H9 (cell line): Measurements from ENCODE around the gene HSD11B1L. TPM values are rescaled to one million over a fixed set of nuclear protein-coding genes. Genes with fewer than 3 reads are reported as not detected.

Source experiments
- DNase-seq: peaks from one replicate; pipeline ENCODE4 v3.0.0-alpha.2; 2017
- H2AFZ ChIP-seq: one replicate; pipeline ENCODE4 v1.6.1; 2013; ENCODE audit warnings: mild to moderate bottlenecking, low read length, control low read depth, moderate library complexity
- H2AK5ac ChIP-seq: 2 replicates; pipeline ENCODE4 v1.6.1; 2013; ENCODE audit warnings: low read length, control low read depth, mixed read lengths; ENCODE audit not compliant: insufficient read length
- H2BK120ac ChIP-seq: one replicate; pipeline ENCODE4 v1.6.1; 2013; ENCODE audit warnings: low read depth, mild to moderate bottlenecking, low read length, control low read depth, inconsistent platforms; ENCODE audit not compliant: poor library complexity, severe bottlenecking
- H2BK12ac ChIP-seq: 2 replicates; pipeline ENCODE4 v1.6.1; 2013; ENCODE audit warnings: low read length, control low read depth, mixed read lengths, low read depth; ENCODE audit not compliant: insufficient read length
- H2BK15ac ChIP-seq: 2 replicates; pipeline ENCODE4 v1.6.1; 2013; ENCODE audit warnings: low read depth, low read length, control low read depth
- H2BK20ac ChIP-seq: one replicate; pipeline ENCODE4 v1.6.1; 2013; ENCODE audit warnings: low read depth, mild to moderate bottlenecking, low read length, control low read depth, inconsistent platforms; ENCODE audit not compliant: poor library complexity, severe bottlenecking
- H2BK5ac ChIP-seq: 2 replicates; pipeline ENCODE4 v1.6.1; 2013; ENCODE audit warnings: low read length, control low read depth, mixed read lengths; ENCODE audit not compliant: insufficient read length
- H3K14ac ChIP-seq: 2 replicates; pipeline ENCODE4 v1.6.1; 2013; ENCODE audit warnings: low read length, control low read depth; ENCODE audit not compliant: insufficient read depth
- H3K18ac ChIP-seq: 2 replicates; pipeline ENCODE4 v1.6.1; 2013; ENCODE audit warnings: low read depth, mild to moderate bottlenecking, mixed read lengths, low read length, control low read depth; ENCODE audit not compliant: insufficient read length
- H3K23ac ChIP-seq: 2 replicates; pipeline ENCODE4 v1.6.1; 2013; ENCODE audit warnings: low read length, control low read depth, mixed read lengths, low read depth; ENCODE audit not compliant: insufficient read length
- H3K23me2 ChIP-seq: 2 replicates; pipeline ENCODE4 v1.6.1; 2013; ENCODE audit warnings: low read depth, mild to moderate bottlenecking, mixed read lengths, low read length, control low read depth; ENCODE audit not compliant: insufficient read length, poor library complexity, severe bottlenecking
- H3K27ac ChIP-seq: 2 replicates; pipeline ENCODE4 v1.5.1; 2013; ENCODE audit warnings: low read length, control low read depth, mixed read lengths, low read depth; ENCODE audit not compliant: insufficient read length
- H3K27me3 ChIP-seq: 2 replicates; pipeline ENCODE4 v1.6.1; 2013; ENCODE audit warnings: low read length, control low read depth, inconsistent platforms; ENCODE audit not compliant: insufficient read depth
- H3K4ac ChIP-seq: 2 replicates; pipeline ENCODE4 v1.6.1; 2013; ENCODE audit warnings: low read depth, mild to moderate bottlenecking, control low read depth, inconsistent platforms, low read length, moderate library complexity
- H3K4me1 ChIP-seq: 2 replicates; pipeline ENCODE4 v1.6.1; 2013; ENCODE audit warnings: low read length, control low read depth, inconsistent platforms; ENCODE audit not compliant: insufficient read depth
- H3K4me2 ChIP-seq: 2 replicates; pipeline ENCODE4 v1.6.1; 2013; ENCODE audit warnings: low read length, control low read depth, mixed read lengths; ENCODE audit not compliant: insufficient read length, insufficient read depth
- H3K56ac ChIP-seq: 2 replicates; pipeline ENCODE4 v1.6.1; 2013; ENCODE audit warnings: low read depth, mild to moderate bottlenecking, mixed read lengths, low read length, control low read depth; ENCODE audit not compliant: insufficient read length
- H3K79me1 ChIP-seq: 2 replicates; pipeline ENCODE4 v1.6.1; 2013; ENCODE audit warnings: low read depth, mild to moderate bottlenecking, moderate library complexity, low read length, control low read depth, inconsistent platforms; ENCODE audit not compliant: insufficient read depth, poor library complexity, severe bottlenecking
- H3K79me2 ChIP-seq: 2 replicates; pipeline ENCODE4 v1.6.1; 2013; ENCODE audit warnings: low read length, control low read depth, inconsistent platforms; ENCODE audit not compliant: insufficient read depth
- H3K9ac ChIP-seq: 2 replicates; pipeline ENCODE4 v1.6.1; 2013; ENCODE audit warnings: low read length, control low read depth, mixed read lengths; ENCODE audit not compliant: insufficient read length; ENCODE audit errors: extremely low read depth
- H3K9me3 ChIP-seq: one replicate; pipeline ENCODE4 v1.6.1; 2013; ENCODE audit warnings: low read depth, low read length, inconsistent platforms; ENCODE audit not compliant: control insufficient read depth
- H3T11ph ChIP-seq: one replicate; pipeline ENCODE4 v1.6.1; 2013; ENCODE audit warnings: mild to moderate bottlenecking, low read length, control low read depth, inconsistent platforms
- H4K20me1 ChIP-seq: one replicate; pipeline ENCODE4 v1.6.1; 2013; ENCODE audit not compliant: control insufficient read depth, insufficient read length, insufficient read depth
- H4K5ac ChIP-seq: 2 replicates; pipeline ENCODE4 v1.6.1; 2013; ENCODE audit warnings: low read depth, mild to moderate bottlenecking, mixed read lengths, low read length, control low read depth; ENCODE audit not compliant: insufficient read length
- H4K8ac ChIP-seq: replicated peaks from 2 replicates; pipeline ENCODE4 v1.6.1; 2013; ENCODE audit warnings: low read length, control low read depth, mixed read lengths, low read depth; ENCODE audit not compliant: insufficient read length
- H4K91ac ChIP-seq: 2 replicates; pipeline ENCODE4 v1.6.1; 2013; ENCODE audit warnings: low read depth, mild to moderate bottlenecking, moderate library complexity, mixed read lengths, low read length, control low read depth; ENCODE audit not compliant: insufficient read length
- H3K27ac Mint-ChIP-seq, 3 experiments: 2 replicates in 2 of 3; 3 replicates in 1 of 3; pipeline ENCODE4 v1.8.0; 2020 to 2021; ENCODE audit warnings: mixed read lengths in 3 of 3, mild to moderate bottlenecking in 1 of 3, moderate library complexity in 1 of 3
- H3K27me3 Mint-ChIP-seq: 2 replicates; pipeline ENCODE4 v1.8.0; 2021; ENCODE audit warnings: low read depth, mild to moderate bottlenecking, moderate library complexity, mixed read lengths
- H3K36me3 Mint-ChIP-seq, 3 experiments: 2 replicates in 2 of 3; 3 replicates in 1 of 3; pipeline ENCODE4 v1.8.0; 2020 to 2021; ENCODE audit warnings: low read depth in 3 of 3, mixed read lengths in 3 of 3; ENCODE audit not compliant: insufficient read depth in 1 of 3
- H3K4me1 Mint-ChIP-seq, 2 experiments: 2 replicates each; pipeline ENCODE4 v1.8.0; 2020; ENCODE audit warnings: mixed read lengths in 2 of 2
- H3K4me3 Mint-ChIP-seq, 2 experiments: 2 replicates in 1 of 2; 3 replicates in 1 of 2; pipeline ENCODE4 v1.8.0; 2020 to 2021; ENCODE audit warnings: mild to moderate bottlenecking in 2 of 2, mixed read lengths in 2 of 2, moderate library complexity in 1 of 2
- H3K9me3 Mint-ChIP-seq, 2 experiments: 2 replicates in 1 of 2; 3 replicates in 1 of 2; pipeline ENCODE4 v1.8.0; 2020; ENCODE audit warnings: mild to moderate bottlenecking in 2 of 2, mixed read lengths in 2 of 2, moderate library complexity in 1 of 2
- WGBS: extraction: QIAGEN DNeasy Blood & Tissue Kit; methylation state at CpG from one replicate; pipeline ENCODE4 v1.1.7; 2013; ENCODE audit warnings: missing lambda C conversion rate, low lambda C conversion rate, mixed read lengths; ENCODE audit not compliant: insufficient read length; ENCODE audit errors: extremely low coverage; 5-methylcytosine and 5-hydroxymethylcytosine counted together
- total RNA-seq: library from RNA; stranded (reverse); gene quantifications from 2 replicates; pipeline ENCODE4 v1.2.1, GENCODE V29; 2021
- TF ChIP-seq, protein P1 (sequence below): fragments of 200-600 bp; sonication (generic); conservative IDR thresholded peaks from 3 replicates; pipeline ENCODE4 v1.8.0; 2021; ENCODE audit warnings: antibody characterized with exemption, mild to moderate bottlenecking

HSD11B1L gene
- total RNA-seq, 1 experiment from 2014 or later = 9.3 TPM

- no peak overlapping the region for H3K18ac ChIP-seq
- no peak overlapping the region for H3K23ac ChIP-seq
- no peaks in the 10 kb centered on the region for H4K20me1 ChIP-seq
- peaks cover 12% of the 10 kb centered on the region for H3K23me2 ChIP-seq
- peaks cover 4% of the 10 kb centered on the region for H3K79me1 ChIP-seq
- no peak overlapping the region for H3K9ac ChIP-seq
- no peak overlapping the region for H2BK15ac ChIP-seq
- WGBS = no CpG with 5 or more reads among the region's 10 CpGs
- H3K4me2 ChIP-seq = no peak overlapping the region
- no peak overlapping the region for H3K14ac ChIP-seq
- no peak overlapping the region for H4K8ac ChIP-seq
- H3K4ac ChIP-seq = no peak overlapping the region
- H2BK12ac ChIP-seq = no peak overlapping the region
- H4K91ac ChIP-seq = no peak overlapping the region
- Mint-ChIP-seq H3K27ac (no peak overlapping the region), H3K9me3 (no peaks in the 10 kb centered on the region; a peak in 1 of 5 replicates), H3K4me3 (no peak overlapping the region), H3K27me3 (no peaks in the 10 kb centered on the region), H3K4me1 (peaks cover 16 to 18% of the 10 kb centered on the region in 2 experiments), H3K36me3 (peaks cover 35 to 67% (median 56%) of the 10 kb centered on the region in 3 experiments)
- no peak overlapping the region for H2BK120ac ChIP-seq
- H2BK5ac ChIP-seq = no peak overlapping the region
- DNase-seq = no peak
- no peak overlapping the region for H2AFZ ChIP-seq
- H3K79me2 ChIP-seq = peaks cover 31% of the 10 kb centered on the region
- no peak overlapping the region for H3T11ph ChIP-seq
- TF ChIP-seq, protein P1, sequence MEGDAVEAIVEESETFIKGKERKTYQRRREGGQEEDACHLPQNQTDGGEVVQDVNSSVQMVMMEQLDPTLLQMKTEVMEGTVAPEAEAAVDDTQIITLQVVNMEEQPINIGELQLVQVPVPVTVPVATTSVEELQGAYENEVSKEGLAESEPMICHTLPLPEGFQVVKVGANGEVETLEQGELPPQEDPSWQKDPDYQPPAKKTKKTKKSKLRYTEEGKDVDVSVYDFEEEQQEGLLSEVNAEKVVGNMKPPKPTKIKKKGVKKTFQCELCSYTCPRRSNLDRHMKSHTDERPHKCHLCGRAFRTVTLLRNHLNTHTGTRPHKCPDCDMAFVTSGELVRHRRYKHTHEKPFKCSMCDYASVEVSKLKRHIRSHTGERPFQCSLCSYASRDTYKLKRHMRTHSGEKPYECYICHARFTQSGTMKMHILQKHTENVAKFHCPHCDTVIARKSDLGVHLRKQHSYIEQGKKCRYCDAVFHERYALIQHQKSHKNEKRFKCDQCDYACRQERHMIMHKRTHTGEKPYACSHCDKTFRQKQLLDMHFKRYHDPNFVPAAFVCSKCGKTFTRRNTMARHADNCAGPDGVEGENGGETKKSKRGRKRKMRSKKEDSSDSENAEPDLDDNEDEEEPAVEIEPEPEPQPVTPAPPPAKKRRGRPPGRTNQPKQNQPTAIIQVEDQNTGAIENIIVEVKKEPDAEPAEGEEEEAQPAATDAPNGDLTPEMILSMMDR = no peak
- H2BK20ac ChIP-seq = no peak overlapping the region
- H4K5ac ChIP-seq = no peak overlapping the region
- no peak overlapping the region for H2AK5ac ChIP-seq
- H3K56ac ChIP-seq = no peak overlapping the region
- H3K27ac ChIP-seq = no peak overlapping the region
- no peaks in the 10 kb centered on the region for H3K27me3 ChIP-seq
- no peaks in the 10 kb centered on the region for H3K9me3 ChIP-seq
- no peaks in the 10 kb centered on the region for H3K4me1 ChIP-seq
Measured at GRCh38 chr19:5714816-5715215, 34.0 kb downstream of the HSD11B1L start.
